Fibroblast of lung (primary cell): Measurements from ENCODE around the gene MT3. TPM values are rescaled to one million over a fixed set of nuclear protein-coding genes. Genes with fewer than 3 reads are reported as not detected.

ENCODE experiments used
- DNase-seq, 2 donors: peaks; one replicate each; pipeline versions ENCODE4 v3.0.0 to v3.0.0-alpha.2; 2010; ENCODE audit warnings: low read depth in 2 of 2
- H2AFZ ChIP-seq: 2 replicates; pipeline ENCODE4 v1.5.1; 2012; ENCODE audit warnings: low read length, control low read depth, inconsistent platforms
- H3K27ac ChIP-seq: 2 replicates; pipeline ENCODE4 v1.5.1; 2011; ENCODE audit warnings: low read length, control low read depth; ENCODE audit not compliant: insufficient read depth
- H3K27me3 ChIP-seq: 2 replicates; pipeline ENCODE4 v1.5.1; 2011; ENCODE audit warnings: mild to moderate bottlenecking, low read length; ENCODE audit not compliant: control insufficient read depth, insufficient read depth
- H3K36me3 ChIP-seq: 2 replicates; pipeline ENCODE4 v1.5.1; 2011; ENCODE audit warnings: low read length; ENCODE audit not compliant: control insufficient read depth, insufficient read depth
- H3K4me1 ChIP-seq: 2 replicates; pipeline ENCODE4 v1.5.1; 2011; ENCODE audit warnings: low read length; ENCODE audit not compliant: control insufficient read depth, insufficient read depth; ENCODE audit errors: extremely low read depth
- H3K4me2 ChIP-seq: 2 replicates; pipeline ENCODE4 v1.5.1; 2011; ENCODE audit warnings: low read length, control low read depth; ENCODE audit not compliant: insufficient read depth; ENCODE audit errors: extremely low read depth
- H3K4me3 ChIP-seq, 4 experiments: fragments of 200-600 bp in 1 of 4; sonication (generic) in 1 of 4; replicated peaks in 1 of 4; 2 replicates each; pipeline ENCODE4 v1.5.1; 2011 to 2016; ENCODE audit warnings: low read length in 4 of 4, low read depth in 3 of 4, mild to moderate bottlenecking in 3 of 4, control low read depth in 2 of 4, inconsistent platforms in 1 of 4, mixed read lengths in 1 of 4; ENCODE audit not compliant: insufficient read depth in 1 of 4; ENCODE audit errors: control extremely low read depth in 1 of 4
- H3K79me2 ChIP-seq: 2 replicates; pipeline ENCODE4 v1.5.1; 2012; ENCODE audit warnings: mild to moderate bottlenecking, low read length, inconsistent platforms; ENCODE audit not compliant: control insufficient read depth, insufficient read depth
- H3K9ac ChIP-seq: 2 replicates; pipeline ENCODE4 v1.5.1; 2011; ENCODE audit warnings: mild to moderate bottlenecking, low read length, control low read depth; ENCODE audit not compliant: insufficient read depth
- H3K9me3 ChIP-seq: 2 replicates; pipeline ENCODE4 v1.5.1; 2012; ENCODE audit warnings: low read depth, low read length; ENCODE audit not compliant: control insufficient read depth, insufficient read depth
- H4K20me1 ChIP-seq: 2 replicates; pipeline ENCODE4 v1.5.1; 2011; ENCODE audit warnings: low read length; ENCODE audit not compliant: control insufficient read depth, insufficient read depth; ENCODE audit errors: extremely low read depth
- CTCF ChIP-seq, 2 donors: IDR thresholded peaks in 1 of 2; conservative IDR thresholded peaks in 1 of 2; 1 replicate in 1 of 2; 2 replicates in 1 of 2; pipeline ENCODE4 v1.5.1; 2011 to 2012; ENCODE audit warnings: low read length in 2 of 2, control low read depth in 1 of 2, inconsistent platforms in 1 of 2, low read depth in 1 of 2, mild to moderate bottlenecking in 1 of 2
- EZH2 ChIP-seq: IDR thresholded peaks from 2 replicates; pipeline ENCODE4 v1.5.1; 2012; ENCODE audit warnings: low read length, control low read depth, mild to moderate bottlenecking; ENCODE audit errors: missing control alignments
- polyA plus RNA-seq, 2 donors: library from polyadenylated mRNA; depleted of rRNA in 1 of 2; stranded (reverse) in 1 of 2; unstranded in 1 of 2; fragments of >200 nt; gene quantifications; 2 replicates each; pipeline ENCODE4 v1.2.1, GENCODE V29; 2011 to 2012; ENCODE audit warnings: missing spikeins in 1 of 2
- total RNA-seq: library from RNA; depleted of rRNA; stranded (reverse); fragments of >200 nt; gene quantifications from 2 replicates; pipeline ENCODE4 v1.2.1, GENCODE V29; 2014

MT3 gene
- total and polyA plus RNA-seq, 2 donors (not counting 1 experiment from before 2014, with no cell fraction given) = not detected

- DNase-seq = peak; percentile 65 to 71
- Histone ChIP-seq H3K4me3 (no peak overlapping the region), H3K4me2 (peak overlapping the region; percentile 10), H3K36me3 (no peaks in the 10 kb centered on the region), H3K27ac (no peak overlapping the region), H3K9ac (no peak overlapping the region), H3K4me1 (no peaks in the 10 kb centered on the region), H3K27me3 (no peaks in the 10 kb centered on the region), H3K79me2 (no peaks in the 10 kb centered on the region), H4K20me1 (no peaks in the 10 kb centered on the region), H3K9me3 (no peaks in the 10 kb centered on the region), H2AFZ (peak overlapping the region; percentile 45)
- TF ChIP-seq EZH2 (no peak), CTCF (conservative IDR thresholded peaks at IDR 0.05 in 1 of 2, IDR thresholded peaks at IDR 0.05 in 1 of 2; ENCODE audit: low read depth in 1 of 2, low read length in 2 of 2) (no peak)
Observed at GRCh38 chr16:56547120-56547948, 42.0 kb upstream of the MT3 start.

GRCh38 chr16:56547949-56548567 lies 41.3 kb upstream of the MT3 start:
- no peak for TF ChIP-seq CTCF (conservative IDR thresholded peaks at IDR 0.05 in 1 of 2, IDR thresholded peaks at IDR 0.05 in 1 of 2; ENCODE audit: low read depth in 1 of 2, low read length in 2 of 2)
- TF ChIP-seq EZH2 = no peak
- Histone ChIP-seq H3K36me3 (no peaks in the 10 kb centered on the region), H4K20me1 (no peaks in the 10 kb centered on the region), H3K79me2 (no peaks in the 10 kb centered on the region), H3K4me2 (peak overlapping the region; percentile 10), H3K27me3 (no peaks in the 10 kb centered on the region), H3K4me1 (no peaks in the 10 kb centered on the region), H3K4me3 (no peak overlapping the region), H3K27ac (no peak overlapping the region), H3K9ac (no peak overlapping the region), H2AFZ (no peak overlapping the region), H3K9me3 (no peaks in the 10 kb centered on the region)
- DNase-seq = no peak

GRCh38 chr16:56549161-56549560 lies 40.2 kb upstream of the MT3 start:
- Histone ChIP-seq H3K36me3 (no peaks in the 10 kb centered on the region), H3K27ac (no peak overlapping the region), H3K79me2 (no peaks in the 10 kb centered on the region), H3K4me1 (no peaks in the 10 kb centered on the region), H4K20me1 (no peaks in the 10 kb centered on the region), H3K9me3 (no peaks in the 10 kb centered on the region), H3K4me2 (no peak overlapping the region), H3K9ac (no peak overlapping the region), H2AFZ (no peak overlapping the region), H3K4me3 (no peak overlapping the region), H3K27me3 (no peaks in the 10 kb centered on the region)
- TF ChIP-seq EZH2 (no peak), CTCF (conservative IDR thresholded peaks at IDR 0.05 in 1 of 2, IDR thresholded peaks at IDR 0.05 in 1 of 2; ENCODE audit: low read depth in 1 of 2, low read length in 2 of 2) (no peak)
- DNase-seq = no peak
